Ascending aorta (tissue), 2 donors: Measurements from ENCODE around the gene SIX5. TPM values are rescaled to one million over a fixed set of nuclear protein-coding genes. Genes with fewer than 3 reads are reported as not detected.

Experiments used
- DNase-seq, 2 donors: peaks; one replicate each; pipeline ENCODE4 v3.0.0-alpha.2; 2019; ENCODE audit warnings: low spot score in 2 of 2
- H3K27ac ChIP-seq, 2 donors: fragments of 200-600 bp; sonication (generic); one replicate each; pipeline ENCODE4 v1.5.1; 2016 to 2017; ENCODE audit warnings: mild to moderate bottlenecking in 1 of 2
- H3K27me3 ChIP-seq: fragments of 200-600 bp; sonication (generic); one replicate; pipeline ENCODE4 v1.5.1; 2017
- H3K36me3 ChIP-seq, 2 donors: fragments of 200-600 bp; sonication (generic); one replicate each; pipeline ENCODE4 v1.5.1; 2016
- H3K4me1 ChIP-seq, 2 donors: fragments of 200-600 bp; sonication (generic); one replicate each; pipeline ENCODE4 v1.5.1; 2016 to 2017; ENCODE audit warnings: mild to moderate bottlenecking in 1 of 2
- H3K4me3 ChIP-seq, 2 donors: fragments of 200-600 bp; sonication (generic); one replicate each; pipeline ENCODE4 v1.5.1; 2016 to 2017; ENCODE audit warnings: mild to moderate bottlenecking in 1 of 2
- H3K9me3 ChIP-seq, 2 donors: fragments of 200-600 bp; sonication (generic); one replicate each; pipeline ENCODE4 v1.5.1; 2016
- intact Hi-C: fragments of 100-400 bp; cut with DNase I; formaldehyde crosslinking; loops from one replicate; pipeline ENCODE4 v1.15.1; 2023
- total RNA-seq: library from RNA; depleted of rRNA; stranded (reverse); fragments of >200 nt; gene quantifications from one replicate; pipeline ENCODE4 v1.1.0, GENCODE V29; 2016
- TF ChIP-seq, protein P1 (sequence below), 3 experiments: fragments of 200-600 bp in 2 of 3; fragments of 450-650 bp in 1 of 3; sonication (generic) in 2 of 3; IDR thresholded peaks; one replicate each; pipeline ENCODE4 v1.5.1; 2016 to 2019; ENCODE audit warnings: antibody characterized with exemption in 3 of 3, mild to moderate bottlenecking in 1 of 3, moderate library complexity in 1 of 3

SIX5 gene
- total RNA-seq, 1 donor from 2014 or later: 39.2 TPM

DNA sequence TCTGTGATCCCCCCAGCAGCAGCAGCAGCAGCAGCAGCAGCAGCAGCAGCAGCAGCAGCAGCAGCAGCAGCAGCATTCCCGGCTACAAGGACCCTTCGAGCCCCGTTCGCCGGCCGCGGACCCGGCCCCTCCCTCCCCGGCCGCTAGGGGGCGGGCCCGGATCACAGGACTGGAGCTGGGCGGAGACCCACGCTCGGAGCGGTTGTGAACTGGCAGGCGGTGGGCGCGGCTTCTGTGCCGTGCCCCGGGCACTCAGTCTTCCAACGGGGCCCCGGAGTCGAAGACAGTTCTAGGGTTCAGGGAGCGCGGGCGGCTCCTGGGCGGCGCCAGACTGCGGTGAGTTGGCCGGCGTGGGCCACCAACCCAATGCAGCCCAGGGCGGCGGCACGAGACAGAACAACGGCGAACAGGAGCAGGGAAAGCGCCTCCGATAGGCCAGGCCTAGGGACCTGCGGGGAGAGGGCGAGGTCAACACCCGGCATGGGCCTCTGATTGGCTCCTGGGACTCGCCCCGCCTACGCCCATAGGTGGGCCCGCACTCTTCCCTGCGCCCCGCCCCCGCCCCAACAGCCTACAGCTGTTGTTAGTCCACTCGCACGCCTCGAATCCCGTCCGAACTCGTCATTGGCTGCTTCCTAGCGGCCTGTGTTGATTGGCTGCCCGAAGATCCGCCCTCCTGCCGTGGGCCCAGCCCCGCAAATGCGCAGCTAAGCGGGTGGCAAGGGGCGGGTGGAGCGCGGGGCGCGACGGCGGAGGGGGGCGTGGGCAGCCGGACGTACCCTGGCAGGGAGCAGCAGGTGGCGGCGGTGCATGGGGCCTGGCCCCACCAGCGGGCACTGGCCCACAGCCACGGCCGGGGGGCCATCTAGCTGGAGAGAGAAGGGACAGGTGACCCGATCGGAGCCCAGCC, 1.4 kb upstream of the SIX5 start:
- H3K27me3 ChIP-seq: no peaks in the 10 kb centered on the region
- TF ChIP-seq, protein P1, sequence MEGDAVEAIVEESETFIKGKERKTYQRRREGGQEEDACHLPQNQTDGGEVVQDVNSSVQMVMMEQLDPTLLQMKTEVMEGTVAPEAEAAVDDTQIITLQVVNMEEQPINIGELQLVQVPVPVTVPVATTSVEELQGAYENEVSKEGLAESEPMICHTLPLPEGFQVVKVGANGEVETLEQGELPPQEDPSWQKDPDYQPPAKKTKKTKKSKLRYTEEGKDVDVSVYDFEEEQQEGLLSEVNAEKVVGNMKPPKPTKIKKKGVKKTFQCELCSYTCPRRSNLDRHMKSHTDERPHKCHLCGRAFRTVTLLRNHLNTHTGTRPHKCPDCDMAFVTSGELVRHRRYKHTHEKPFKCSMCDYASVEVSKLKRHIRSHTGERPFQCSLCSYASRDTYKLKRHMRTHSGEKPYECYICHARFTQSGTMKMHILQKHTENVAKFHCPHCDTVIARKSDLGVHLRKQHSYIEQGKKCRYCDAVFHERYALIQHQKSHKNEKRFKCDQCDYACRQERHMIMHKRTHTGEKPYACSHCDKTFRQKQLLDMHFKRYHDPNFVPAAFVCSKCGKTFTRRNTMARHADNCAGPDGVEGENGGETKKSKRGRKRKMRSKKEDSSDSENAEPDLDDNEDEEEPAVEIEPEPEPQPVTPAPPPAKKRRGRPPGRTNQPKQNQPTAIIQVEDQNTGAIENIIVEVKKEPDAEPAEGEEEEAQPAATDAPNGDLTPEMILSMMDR (IDR thresholded peaks at IDR 0.05): peak; percentile 96 to 97 (median 97)
- intact Hi-C loops: loop anchor here (1.0 to 2.0 kb wide), 4 partner anchors 9 to 92 kb away; partner anchors contain the start of genes DMWD and SYMPK
- H3K9me3 ChIP-seq: no peaks in the 10 kb centered on the region
- peaks cover 12 to 26% of the 10 kb centered on the region in 2 donors for H3K4me1 ChIP-seq
- H3K36me3 ChIP-seq: peaks cover 17 to 25% of the 10 kb centered on the region in 2 donors
- peak; percentile 89 to 98 for DNase-seq
- peak overlapping the region; percentile 81 to 96 for H3K27ac ChIP-seq
- peak overlapping the region; percentile 65 to 84 for H3K4me3 ChIP-seq

DNA sequence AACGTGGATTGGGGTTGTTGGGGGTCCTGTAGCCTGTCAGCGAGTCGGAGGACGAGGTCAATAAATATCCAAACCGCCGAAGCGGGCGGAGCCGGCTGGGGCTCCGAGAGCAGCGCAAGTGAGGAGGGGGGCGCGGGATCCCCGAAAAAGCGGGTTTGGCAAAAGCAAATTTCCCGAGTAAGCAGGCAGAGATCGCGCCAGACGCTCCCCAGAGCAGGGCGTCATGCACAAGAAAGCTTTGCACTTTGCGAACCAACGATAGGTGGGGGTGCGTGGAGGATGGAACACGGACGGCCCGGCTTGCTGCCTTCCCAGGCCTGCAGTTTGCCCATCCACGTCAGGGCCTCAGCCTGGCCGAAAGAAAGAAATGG, 754 bp upstream of the SIX5 start:
- Histone ChIP-seq H3K27me3 (no peaks in the 10 kb centered on the region), H3K9me3 (no peaks in the 10 kb centered on the region), H3K4me1 (peaks cover 16 to 32% of the 10 kb centered on the region in 2 donors), H3K4me3 (peak overlapping the region; percentile 65 to 84), H3K36me3 (peaks cover 13 to 20% of the 10 kb centered on the region in 2 donors), H3K27ac (peak overlapping the region; percentile 81 to 96)
- no peak for DNase-seq
- intact Hi-C loops: loop anchor here (1.0 to 5.0 kb wide), 8 partner anchors 9 to 188 kb away; partner anchors contain the start of genes DMWD, IRF2BP1, OPA3 and QPCTL
- TF ChIP-seq, protein P1 (IDR thresholded peaks at IDR 0.05): no peak

DNA sequence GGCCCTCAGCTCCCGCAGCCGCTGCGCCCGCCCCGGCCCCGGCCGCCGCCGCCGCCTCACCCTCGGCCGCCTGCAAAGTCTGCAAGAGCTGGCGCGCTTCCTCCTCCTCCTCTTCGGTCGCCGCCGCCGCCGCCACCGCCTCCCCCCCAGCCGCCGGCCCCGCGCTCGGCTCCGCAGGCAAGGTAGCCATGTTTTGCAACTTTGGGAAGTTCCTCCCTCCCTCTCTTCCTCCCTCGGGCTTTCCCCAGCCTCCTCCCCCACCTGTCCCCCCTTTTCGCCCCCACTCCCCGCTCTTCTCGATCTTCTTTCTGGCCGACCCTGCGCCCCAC, 433 bp downstream of the SIX5 start:
- peaks cover 27 to 44% of the 10 kb centered on the region in 2 donors for H3K4me1 ChIP-seq
- no peak for DNase-seq
- no peaks in the 10 kb centered on the region for H3K9me3 ChIP-seq
- TF ChIP-seq, protein P1 (IDR thresholded peaks at IDR 0.05): no peak
- peaks cover 10 to 14% of the 10 kb centered on the region in 2 donors for H3K36me3 ChIP-seq
- H3K4me3 ChIP-seq: peak overlapping the region; percentile 84 to 88
- intact Hi-C loops: loop anchor here (2.0 to 5.0 kb wide), 2 partner anchors 118 to 186 kb away; partner anchors contain the start of genes IRF2BP1 and OPA3
- no peaks in the 10 kb centered on the region for H3K27me3 ChIP-seq
- peak overlapping the region; percentile 96 for H3K27ac ChIP-seq

DNA sequence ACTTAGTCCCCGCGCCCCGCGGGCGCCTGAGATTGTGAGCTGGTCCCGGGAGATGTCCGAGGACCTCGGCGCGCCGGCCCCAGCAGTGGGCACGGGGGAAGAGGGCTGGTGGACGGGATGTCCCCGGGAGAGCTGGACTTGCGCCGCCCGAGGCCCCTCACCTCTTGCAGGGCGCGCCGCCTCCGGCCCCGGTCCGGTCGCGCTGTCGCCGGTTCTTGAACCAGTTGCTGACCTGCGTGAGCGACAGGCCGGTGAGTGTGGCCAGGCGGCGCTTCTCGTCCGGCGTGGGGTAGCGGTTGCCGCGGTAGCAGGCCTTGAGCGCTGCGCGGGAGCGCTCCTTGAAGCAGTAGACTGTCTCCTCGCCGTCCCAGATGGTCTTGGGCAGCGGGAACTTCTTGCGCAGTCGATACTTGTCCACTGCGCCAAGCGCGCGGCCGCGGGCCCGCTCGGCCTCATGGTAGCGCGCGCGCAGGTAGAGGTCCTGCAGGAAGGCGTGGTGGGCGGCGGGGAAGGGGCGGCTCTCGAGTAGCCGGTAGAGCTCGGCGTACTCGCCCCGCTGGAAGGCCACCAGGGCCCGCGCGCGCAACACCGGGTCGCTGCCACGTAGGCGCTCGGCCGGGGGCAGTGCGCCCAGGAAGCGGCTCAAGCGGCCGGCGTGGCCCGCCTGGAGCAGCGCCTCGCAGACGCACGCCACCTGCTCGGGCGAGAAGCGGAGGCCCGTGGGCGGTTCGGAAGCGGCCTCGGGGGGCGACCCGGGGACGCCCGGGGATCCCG, 984 bp downstream of the SIX5 start:
- DNase-seq: peak in 1 of 2 donors; percentile 80
- TF ChIP-seq, protein P1 (IDR thresholded peaks at IDR 0.05): no peak
- Histone ChIP-seq H3K9me3 (no peaks in the 10 kb centered on the region), H3K36me3 (peaks cover 5 to 13% of the 10 kb centered on the region in 2 donors), H3K4me3 (peak overlapping the region; percentile 84 to 88), H3K27ac (peak overlapping the region; percentile 96), H3K27me3 (no peaks in the 10 kb centered on the region), H3K4me1 (peaks cover 27 to 46% of the 10 kb centered on the region in 2 donors)
- intact Hi-C loops: loop anchor here (1.0 to 5.0 kb wide), 3 partner anchors 38 to 186 kb away; partner anchors contain the start of genes FBXO46, IRF2BP1 and OPA3

DNA sequence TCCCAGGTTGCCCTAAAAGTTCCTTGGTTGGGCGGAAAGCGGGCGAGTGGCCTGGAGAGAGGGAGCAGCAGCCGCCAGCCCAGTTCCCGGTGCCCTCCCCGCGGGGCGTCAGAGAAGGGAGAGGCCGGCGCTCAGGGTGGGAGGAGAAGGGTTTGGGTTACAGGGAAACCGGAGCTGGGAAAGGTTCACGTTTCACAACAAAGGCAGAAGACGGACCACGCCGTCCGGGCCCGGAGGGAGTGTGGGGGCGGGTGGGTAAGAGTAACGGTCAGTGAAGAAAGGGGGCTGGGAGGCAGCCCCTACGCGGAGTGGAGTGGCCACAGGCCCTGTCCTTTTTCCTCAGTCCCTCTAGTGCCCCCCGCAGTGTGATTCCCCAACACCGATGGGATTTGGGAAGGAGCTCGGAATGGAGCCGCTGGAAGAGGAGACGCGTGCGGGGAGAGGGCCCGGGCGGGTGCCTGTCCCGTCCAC, 1.6 kb downstream of the SIX5 start:
- peak in 1 of 2 donors; percentile 88 for DNase-seq
- intact Hi-C loops: loop anchor here (1.0 to 5.0 kb wide), 2 partner anchors 37 to 185 kb away; partner anchors contain the start of genes FBXO46 and OPA3
- Histone ChIP-seq H3K4me3 (peak overlapping the region; percentile 84 to 88), H3K27me3 (no peaks in the 10 kb centered on the region), H3K36me3 (peaks cover 0 to 7% of the 10 kb centered on the region in 2 donors), H3K9me3 (no peaks in the 10 kb centered on the region), H3K27ac (peak overlapping the region; percentile 96), H3K4me1 (peaks cover 27 to 46% of the 10 kb centered on the region in 2 donors)
- TF ChIP-seq, protein P1 (IDR thresholded peaks at IDR 0.05): no peak
